ENCODE data around the gene RAB3GAP2.
A peak's percentile ranks its signal among the peaks of the same experiment; 100 is the strongest.
"Not testable (repeated sequence)": the region's sequence is repeated elsewhere in the genome, so short reads cannot be mapped to it uniquely, and the experiment has no call there.

Gene RAB3GAP2

GRCh38 chr1:220221670-220222069, 50.6 kb downstream of the RAB3GAP2 start:
- peaks cover 15% of the 10 kb centered on the region for H3F3A ChIP-seq (ENCODE audit: control insufficient read depth, insufficient read depth)
- H4K20me1 ChIP-seq (ENCODE audit: control insufficient read depth, insufficient read depth, low read depth, low read length) = 0 out of 2 replicates have a peak, but pooled peaks cover 3% of the 10 kb centered on the region
- peak overlapping the region; percentile 67 for H3K4me2 ChIP-seq (ENCODE audit: low read length)
- H3K27ac ChIP-seq (ENCODE audit: low read depth, low read length) = peak overlapping the region; percentile 67
- no peak for TF ChIP-seq EZH2phosphoT487 (IDR thresholded peaks at IDR 0.05; ENCODE audit: borderline replicate concordance, low read length)
- TF ChIP-seq, protein P1, sequence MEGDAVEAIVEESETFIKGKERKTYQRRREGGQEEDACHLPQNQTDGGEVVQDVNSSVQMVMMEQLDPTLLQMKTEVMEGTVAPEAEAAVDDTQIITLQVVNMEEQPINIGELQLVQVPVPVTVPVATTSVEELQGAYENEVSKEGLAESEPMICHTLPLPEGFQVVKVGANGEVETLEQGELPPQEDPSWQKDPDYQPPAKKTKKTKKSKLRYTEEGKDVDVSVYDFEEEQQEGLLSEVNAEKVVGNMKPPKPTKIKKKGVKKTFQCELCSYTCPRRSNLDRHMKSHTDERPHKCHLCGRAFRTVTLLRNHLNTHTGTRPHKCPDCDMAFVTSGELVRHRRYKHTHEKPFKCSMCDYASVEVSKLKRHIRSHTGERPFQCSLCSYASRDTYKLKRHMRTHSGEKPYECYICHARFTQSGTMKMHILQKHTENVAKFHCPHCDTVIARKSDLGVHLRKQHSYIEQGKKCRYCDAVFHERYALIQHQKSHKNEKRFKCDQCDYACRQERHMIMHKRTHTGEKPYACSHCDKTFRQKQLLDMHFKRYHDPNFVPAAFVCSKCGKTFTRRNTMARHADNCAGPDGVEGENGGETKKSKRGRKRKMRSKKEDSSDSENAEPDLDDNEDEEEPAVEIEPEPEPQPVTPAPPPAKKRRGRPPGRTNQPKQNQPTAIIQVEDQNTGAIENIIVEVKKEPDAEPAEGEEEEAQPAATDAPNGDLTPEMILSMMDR (IDR thresholded peaks at IDR 0.05; ENCODE audit: low read depth, low read length, poor library complexity, severe bottlenecking) = no peak
- H3K79me2 ChIP-seq (ENCODE audit: control insufficient read depth, low read length) = peaks cover 86% of the 10 kb centered on the region
- H3K4me3 ChIP-seq (ENCODE audit: low read length) = peak overlapping the region; percentile 49
- H3K4me1 ChIP-seq (ENCODE audit: control insufficient read depth, low read length) = peaks cover 62% of the 10 kb centered on the region
- H3K36me3 ChIP-seq (ENCODE audit: control insufficient read depth, low read length) = peaks cover 18% of the 10 kb centered on the region
- no peaks in the 10 kb centered on the region for H3K27me3 ChIP-seq (ENCODE audit: control insufficient read depth, low read length)
- H3K9me2 ChIP-seq (replicated peaks; ENCODE audit: control insufficient read depth, low read length) = no peaks in the 10 kb centered on the region
- no peaks in the 10 kb centered on the region for H3K9me3 ChIP-seq (ENCODE audit: control insufficient read depth, insufficient read depth, low read length)

DNA sequence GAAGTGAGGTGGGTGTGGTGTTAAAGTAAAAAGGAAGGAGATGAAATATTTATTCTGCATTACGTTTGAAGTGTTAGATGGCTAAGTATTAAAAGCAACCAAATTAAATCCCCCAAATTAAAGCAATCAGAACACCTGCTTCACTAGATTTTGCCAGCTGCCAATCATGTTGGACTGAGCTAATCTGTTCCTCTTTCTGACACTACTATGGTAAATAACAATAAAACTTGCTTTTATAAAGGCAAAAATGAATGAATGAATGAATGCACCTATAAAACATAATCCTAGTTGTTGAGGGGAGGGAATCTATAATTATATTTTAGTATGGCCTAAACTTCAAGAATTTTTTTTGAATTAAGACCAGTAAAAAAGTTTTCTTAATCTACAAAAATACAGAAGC, 51.0 kb downstream of the RAB3GAP2 start:
- peak overlapping the region; percentile 49 for H3K4me3 ChIP-seq (ENCODE audit: low read length)
- no peaks in the 10 kb centered on the region for H3K9me2 ChIP-seq (replicated peaks; ENCODE audit: control insufficient read depth, low read length)
- peak overlapping the region; percentile 67 for H3K27ac ChIP-seq (ENCODE audit: low read depth, low read length)
- H4K20me1 ChIP-seq (ENCODE audit: control insufficient read depth, insufficient read depth, low read depth, low read length) = 0 out of 2 replicates have a peak, but pooled peaks cover 3% of the 10 kb centered on the region
- no peaks in the 10 kb centered on the region for H3K9me3 ChIP-seq (ENCODE audit: control insufficient read depth, insufficient read depth, low read length)
- peaks cover 62% of the 10 kb centered on the region for H3K4me1 ChIP-seq (ENCODE audit: control insufficient read depth, low read length)
- TF ChIP-seq, protein P1 (IDR thresholded peaks at IDR 0.05; ENCODE audit: low read depth, low read length, poor library complexity, severe bottlenecking) = no peak
- no peak for TF ChIP-seq EZH2phosphoT487 (IDR thresholded peaks at IDR 0.05; ENCODE audit: borderline replicate concordance, low read length)
- peaks cover 15% of the 10 kb centered on the region for H3F3A ChIP-seq (ENCODE audit: control insufficient read depth, insufficient read depth)
- no peaks in the 10 kb centered on the region for H3K27me3 ChIP-seq (ENCODE audit: control insufficient read depth, low read length)
- peak overlapping the region; percentile 67 for H3K4me2 ChIP-seq (ENCODE audit: low read length)
- H3K36me3 ChIP-seq (ENCODE audit: control insufficient read depth, low read length) = peaks cover 14% of the 10 kb centered on the region
- peaks cover 89% of the 10 kb centered on the region for H3K79me2 ChIP-seq (ENCODE audit: control insufficient read depth, low read length)

DNA sequence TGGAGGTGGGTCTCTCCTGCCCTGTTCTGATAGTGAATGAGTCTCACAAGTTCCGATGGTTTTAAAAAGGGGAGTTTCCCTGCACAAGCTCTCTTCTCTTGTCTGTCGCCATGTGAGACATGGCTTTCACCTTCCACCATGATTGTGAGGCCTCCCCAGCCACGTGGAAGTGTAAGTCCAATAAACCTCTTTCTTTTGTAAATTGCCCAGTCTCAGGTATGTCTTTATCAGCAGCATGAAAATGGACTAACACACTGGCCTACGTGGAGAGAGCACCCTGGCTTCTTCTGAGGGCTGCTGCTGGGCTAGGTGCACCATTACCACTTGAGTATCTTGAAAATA, 51.6 kb downstream of the RAB3GAP2 start:
- H3K9me2 ChIP-seq (replicated peaks; ENCODE audit: control insufficient read depth, low read length); H4K20me1 ChIP-seq (ENCODE audit: control insufficient read depth, insufficient read depth, low read depth, low read length); H3K9me3 ChIP-seq (ENCODE audit: control insufficient read depth, insufficient read depth, low read length); H3K27me3 ChIP-seq (ENCODE audit: control insufficient read depth, low read length): not testable (repeated sequence)
- H3K4me2 ChIP-seq (ENCODE audit: low read length) = peak overlapping the region; percentile 67
- H3K36me3 ChIP-seq (ENCODE audit: control insufficient read depth, low read length) = peaks cover 14% of the 10 kb centered on the region
- H3K27ac ChIP-seq (ENCODE audit: low read depth, low read length) = peak overlapping the region; percentile 67
- peaks cover 89% of the 10 kb centered on the region for H3K79me2 ChIP-seq (ENCODE audit: control insufficient read depth, low read length)
- peaks cover 15% of the 10 kb centered on the region for H3F3A ChIP-seq (ENCODE audit: control insufficient read depth, insufficient read depth)
- H3K4me1 ChIP-seq (ENCODE audit: control insufficient read depth, low read length) = peaks cover 62% of the 10 kb centered on the region
- H3K4me3 ChIP-seq (ENCODE audit: low read length) = peak overlapping the region; percentile 49

DNA sequence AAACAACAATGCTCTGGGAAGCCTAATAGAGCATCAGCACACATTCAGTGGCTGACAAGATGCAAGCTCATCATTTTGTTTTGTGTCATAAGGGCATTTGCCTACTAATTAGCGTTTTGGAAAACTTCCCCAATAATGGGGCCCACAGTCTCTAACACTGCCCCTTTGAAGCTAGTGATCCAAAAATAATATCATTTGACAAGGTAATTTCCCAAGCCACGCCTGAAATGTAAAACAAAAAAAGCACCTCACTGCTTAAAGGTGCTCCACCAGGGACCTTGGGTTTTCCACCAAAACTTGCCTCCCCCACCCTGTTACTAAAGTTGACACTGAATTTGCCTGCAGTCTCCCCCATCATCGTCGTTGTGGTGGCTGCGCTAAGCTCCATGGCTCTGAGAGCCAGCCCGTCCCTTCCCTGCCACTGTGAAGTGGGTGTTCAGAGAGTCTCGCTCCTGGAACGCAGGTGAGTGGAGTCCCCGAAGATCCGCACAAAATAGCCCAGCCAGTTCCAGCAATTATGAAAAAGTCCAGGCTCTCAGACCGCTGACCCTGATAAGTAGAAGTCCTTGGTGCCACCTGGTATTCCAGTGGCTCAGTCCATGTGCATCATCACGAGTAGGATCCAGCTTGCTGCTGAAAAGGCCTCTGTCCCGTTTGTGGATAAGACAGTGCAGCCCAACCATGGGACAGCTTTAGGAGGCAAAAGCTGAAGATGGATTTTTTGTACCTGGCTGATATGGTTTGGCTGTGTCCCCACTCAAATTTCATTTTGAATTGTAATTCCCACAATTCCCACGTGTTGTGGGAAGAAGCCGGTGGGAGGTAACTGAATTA, 52.2 kb downstream of the RAB3GAP2 start:
- Histone ChIP-seq H3K9me3 (ENCODE audit: control insufficient read depth, insufficient read depth, low read length) (no peaks in the 10 kb centered on the region), H3K4me3 (ENCODE audit: low read length) (peak overlapping the region; percentile 49), H3K9me2 (replicated peaks; ENCODE audit: control insufficient read depth, low read length) (no peaks in the 10 kb centered on the region), H3K79me2 (ENCODE audit: control insufficient read depth, low read length) (peaks cover 87% of the 10 kb centered on the region), H3K4me2 (ENCODE audit: low read length) (peak overlapping the region; percentile 67), H3K27me3 (ENCODE audit: control insufficient read depth, low read length) (no peaks in the 10 kb centered on the region), H3K36me3 (ENCODE audit: control insufficient read depth, low read length) (peaks cover 14% of the 10 kb centered on the region), H4K20me1 (ENCODE audit: control insufficient read depth, insufficient read depth, low read depth, low read length) (0 out of 2 replicates have a peak, but pooled peaks cover 3% of the 10 kb centered on the region), H3K4me1 (ENCODE audit: control insufficient read depth, low read length) (peaks cover 62% of the 10 kb centered on the region), H3K27ac (ENCODE audit: low read depth, low read length) (peak overlapping the region; percentile 67), H3F3A (ENCODE audit: control insufficient read depth, insufficient read depth) (peaks cover 15% of the 10 kb centered on the region)
- TF ChIP-seq, protein P1 (IDR thresholded peaks at IDR 0.05; ENCODE audit: low read depth, low read length, poor library complexity, severe bottlenecking) = no peak
- TF ChIP-seq EZH2phosphoT487 (IDR thresholded peaks at IDR 0.05; ENCODE audit: borderline replicate concordance, low read length) = no peak
